Activated CD4-positive, alpha-beta memory T cell treated with anti-CD3 and anti-CD28 coated beads for 36 hours (primary cell): Measurements from ENCODE around the gene TMEM247. TPM values are rescaled to one million over a fixed set of nuclear protein-coding genes. Genes with fewer than 3 reads are reported as not detected.

ENCODE experiments used
- CTCF ChIA-PET: fragments of 350-600 bp; sonication (Branson Sonifier 250); formaldehyde crosslinking; loops from one replicate; lab custom pipeline; 2021; ENCODE audit warnings: antibody characterized with exemption, inconsistent platforms; lab: Charles Lee
- POLR2A ChIA-PET: fragments of 350-600 bp; sonication (Branson Sonifier 250); formaldehyde crosslinking; loops from one replicate; lab custom pipeline; 2021; ENCODE audit warnings: antibody characterized with exemption; lab: Charles Lee
- DNase-seq: peaks from one replicate; pipeline ENCODE4 v3.0.0-alpha.2; 2020
- H3K27ac Mint-ChIP-seq: one replicate; pipeline ENCODE4 v1.8.0; 2021; ENCODE audit warnings: mixed read lengths
- H3K27me3 Mint-ChIP-seq: one replicate; pipeline ENCODE4 v1.8.0; 2021; ENCODE audit warnings: mixed read lengths
- H3K36me3 Mint-ChIP-seq: one replicate; pipeline ENCODE4 v1.8.0; 2021; ENCODE audit warnings: mixed read lengths
- H3K4me1 Mint-ChIP-seq: one replicate; pipeline ENCODE4 v1.8.0; 2021; ENCODE audit warnings: low read depth, mixed read lengths
- H3K4me3 Mint-ChIP-seq: one replicate; pipeline ENCODE4 v1.8.0; 2021; ENCODE audit warnings: mild to moderate bottlenecking, mixed read lengths
- H3K9me3 Mint-ChIP-seq: one replicate; pipeline ENCODE4 v1.8.0; 2021; ENCODE audit warnings: mixed read lengths
- intact Hi-C: fragments of 100-400 bp; cut with micrococcal nuclease; formaldehyde crosslinking; loops from one replicate; pipeline ENCODE4 v1.15.1; 2023
- total RNA-seq, 2 experiments: library from RNA; stranded (reverse); gene quantifications; one replicate each; pipeline ENCODE4 v1.2.3, GENCODE V29; 2021

The TMEM247 gene
- total RNA-seq, 2 experiments from 2014 or later = not detected

GRCh38 chr2:46492301-46492700, 12.9 kb downstream of the TMEM247 start:
- H3K9me3 Mint-ChIP-seq = no peaks in the 10 kb centered on the region
- no peak overlapping the region for H3K27ac Mint-ChIP-seq
- intact Hi-C loops = no loop called here
- H3K36me3 Mint-ChIP-seq = no peaks in the 10 kb centered on the region
- no peak overlapping the region for H3K4me3 Mint-ChIP-seq
- no peak for DNase-seq
- CTCF ChIA-PET = no interaction called here
- peaks cover 12% of the 10 kb centered on the region for H3K4me1 Mint-ChIP-seq
- POLR2A ChIA-PET = no interaction called here
- H3K27me3 Mint-ChIP-seq = no peaks in the 10 kb centered on the region

- DNase-seq = no peak
- Mint-ChIP-seq H3K27me3 (no peaks in the 10 kb centered on the region), H3K4me1 (peaks cover 12% of the 10 kb centered on the region), H3K4me3 (no peak overlapping the region), H3K9me3 (no peaks in the 10 kb centered on the region), H3K36me3 (no peaks in the 10 kb centered on the region), H3K27ac (no peak overlapping the region)
- ChIA-PET CTCF (interaction anchor here (1.7 kb wide), 1 partner anchor 157 kb away, joined by 3 read pairs; no protein-coding TSS in a partner anchor), POLR2A (no interaction called here)
- intact Hi-C loops = no loop called here
Observed at GRCh38 chr2:46493241-46493970, 14.0 kb downstream of the TMEM247 start.

GRCh38 chr2:46493971-46494250, 14.5 kb downstream of the TMEM247 start:
- Mint-ChIP-seq H3K4me1 (peaks cover 12% of the 10 kb centered on the region), H3K36me3 (no peaks in the 10 kb centered on the region), H3K27ac (no peak overlapping the region), H3K27me3 (no peaks in the 10 kb centered on the region), H3K4me3 (no peak overlapping the region), H3K9me3 (no peaks in the 10 kb centered on the region)
- ChIA-PET CTCF (interaction anchor here (1.7 kb wide), 1 partner anchor 157 kb away, joined by 3 read pairs; no protein-coding TSS in a partner anchor), POLR2A (no interaction called here)
- intact Hi-C loops = no loop called here
- DNase-seq = no peak

- ChIA-PET CTCF (no interaction called here), POLR2A (no interaction called here)
- H3K4me1 Mint-ChIP-seq = peaks cover 12% of the 10 kb centered on the region
- no peak overlapping the region for H3K4me3 Mint-ChIP-seq
- H3K36me3 Mint-ChIP-seq = no peaks in the 10 kb centered on the region
- H3K27me3 Mint-ChIP-seq = no peaks in the 10 kb centered on the region
- no peak for DNase-seq
- H3K9me3 Mint-ChIP-seq = no peaks in the 10 kb centered on the region
- intact Hi-C loops = no loop called here
- no peak overlapping the region for H3K27ac Mint-ChIP-seq
Observed at GRCh38 chr2:46494596-46494995, 15.2 kb downstream of the TMEM247 start.

GRCh38 chr2:46495231-46496030, 16.1 kb downstream of the TMEM247 start:
- DNase-seq = no peak
- Mint-ChIP-seq H3K9me3 (no peaks in the 10 kb centered on the region), H3K27ac (no peak overlapping the region), H3K27me3 (no peaks in the 10 kb centered on the region), H3K4me1 (peaks cover 16% of the 10 kb centered on the region), H3K4me3 (no peak overlapping the region), H3K36me3 (no peaks in the 10 kb centered on the region)
- POLR2A ChIA-PET = no interaction called here
- intact Hi-C loops = no loop called here
- CTCF ChIA-PET = no interaction called here

- Mint-ChIP-seq H3K4me1 (peaks cover 14% of the 10 kb centered on the region), H3K27me3 (no peaks in the 10 kb centered on the region), H3K36me3 (no peaks in the 10 kb centered on the region), H3K4me3 (no peak overlapping the region), H3K27ac (no peak overlapping the region), H3K9me3 (no peaks in the 10 kb centered on the region)
- CTCF ChIA-PET = interaction anchor here (1.0 kb wide), 1 partner anchor 152 kb away, joined by 3 read pairs; no protein-coding TSS in a partner anchor
- intact Hi-C loops = no loop called here
- no peak for DNase-seq
- POLR2A ChIA-PET = no interaction called here
Observed at GRCh38 chr2:46497766-46498165, 18.4 kb downstream of the TMEM247 start.

- Mint-ChIP-seq H3K27me3 (no peaks in the 10 kb centered on the region), H3K4me1 (peaks cover 7% of the 10 kb centered on the region), H3K4me3 (peak overlapping the region; percentile 27), H3K36me3 (no peaks in the 10 kb centered on the region), H3K27ac (no peak overlapping the region), H3K9me3 (no peaks in the 10 kb centered on the region)
- ChIA-PET CTCF (interaction anchor here (1.0 kb wide), 1 partner anchor 278 kb away, joined by 3 read pairs; no protein-coding TSS in a partner anchor), POLR2A (no interaction called here)
- no peak for DNase-seq
- intact Hi-C loops = no loop called here
Observed at GRCh38 chr2:46498681-46499080, 19.3 kb downstream of the TMEM247 start.

- intact Hi-C loops = no loop called here
- Mint-ChIP-seq H3K27me3 (no peaks in the 10 kb centered on the region), H3K4me3 (peak overlapping the region; percentile 80), H3K4me1 (peaks cover 5% of the 10 kb centered on the region), H3K9me3 (no peaks in the 10 kb centered on the region), H3K36me3 (no peaks in the 10 kb centered on the region), H3K27ac (no peak overlapping the region)
- CTCF ChIA-PET = interaction anchor here (1.0 kb wide), 1 partner anchor 277 kb away, joined by 3 read pairs; no protein-coding TSS in a partner anchor
- POLR2A ChIA-PET = no interaction called here
- no peak for DNase-seq
Observed at GRCh38 chr2:46499392-46499785, 20.0 kb downstream of the TMEM247 start.

- ChIA-PET CTCF (no interaction called here), POLR2A (no interaction called here)
- intact Hi-C loops = no loop called here
- no peaks in the 10 kb centered on the region for H3K9me3 Mint-ChIP-seq
- H3K4me3 Mint-ChIP-seq = no peak overlapping the region
- H3K27me3 Mint-ChIP-seq = no peaks in the 10 kb centered on the region
- peaks cover 5% of the 10 kb centered on the region for H3K4me1 Mint-ChIP-seq
- no peak overlapping the region for H3K27ac Mint-ChIP-seq
- DNase-seq = no peak
- no peaks in the 10 kb centered on the region for H3K36me3 Mint-ChIP-seq
Observed at GRCh38 chr2:46500801-46501200, 21.4 kb downstream of the TMEM247 start.

GRCh38 chr2:46502291-46502885, 23.0 kb downstream of the TMEM247 start:
- ChIA-PET CTCF (no interaction called here), POLR2A (no interaction called here)
- no peaks in the 10 kb centered on the region for H3K36me3 Mint-ChIP-seq
- no peaks in the 10 kb centered on the region for H3K27me3 Mint-ChIP-seq
- H3K9me3 Mint-ChIP-seq = no peaks in the 10 kb centered on the region
- intact Hi-C loops = no loop called here
- peaks cover 5% of the 10 kb centered on the region for H3K4me1 Mint-ChIP-seq
- H3K27ac Mint-ChIP-seq = no peak overlapping the region
- H3K4me3 Mint-ChIP-seq = no peak overlapping the region
- DNase-seq = no peak

- intact Hi-C loops = no loop called here
- ChIA-PET POLR2A (no interaction called here), CTCF (no interaction called here)
- Mint-ChIP-seq H3K4me1 (peaks cover 5% of the 10 kb centered on the region), H3K36me3 (no peaks in the 10 kb centered on the region), H3K27me3 (no peaks in the 10 kb centered on the region), H3K4me3 (no peak overlapping the region), H3K27ac (no peak overlapping the region), H3K9me3 (no peaks in the 10 kb centered on the region)
- no peak for DNase-seq
Observed at GRCh38 chr2:46503686-46504085, 24.3 kb downstream of the TMEM247 start.

- CTCF ChIA-PET = no interaction called here
- no peaks in the 10 kb centered on the region for H3K9me3 Mint-ChIP-seq
- POLR2A ChIA-PET = no interaction called here
- no peaks in the 10 kb centered on the region for H3K27me3 Mint-ChIP-seq
- intact Hi-C loops = no loop called here
- DNase-seq = no peak
- no peak overlapping the region for H3K4me3 Mint-ChIP-seq
- no peak overlapping the region for H3K27ac Mint-ChIP-seq
- H3K4me1 Mint-ChIP-seq = peaks cover 5% of the 10 kb centered on the region
- no peaks in the 10 kb centered on the region for H3K36me3 Mint-ChIP-seq
Observed at GRCh38 chr2:46504221-46504620, 24.9 kb downstream of the TMEM247 start.
